SW 1271 (cell line): ENCODE measurements around the gene FAM131A.

Experiments
- DNase-seq, 2 experiments: peaks; one replicate each; lab custom pipeline; 2025; lab: John Stamatoyannopoulos, UW

FAM131A gene

GRCh38 chr3:184337399-184337714 is at the start of gene FAM131A:
TSS of gene FAM131A (plus strand) at chr3:184337600. CDS start at chr3:184337631, 31 bp downstream.
- DNase-seq, result no peak

GRCh38 chr3:184289426-184289938 is 47.9 kb upstream of the FAM131A start:
- peak in 1 of 2 experiments; percentile 49 for DNase-seq

- DNase-seq, result no peak
These were observed 47.1 kb upstream of the FAM131A start for GRCh38 chr3:184290331-184290730.

- DNase-seq, result no peak
These were observed 46.2 kb upstream of the FAM131A start for GRCh38 chr3:184291044-184291737.

GRCh38 chr3:184291738-184292445 is 45.5 kb upstream of the FAM131A start:
- DNase-seq, result no peak

GRCh38 chr3:184295771-184296170 is 41.6 kb upstream of the FAM131A start:
- DNase-seq, result no peak

GRCh38 chr3:184296616-184297015 is 40.8 kb upstream of the FAM131A start:
- DNase-seq, result no peak

- DNase-seq, result peak; percentile 90 to 94
These were observed 38.5 kb upstream of the FAM131A start, which contains the start of gene PSMD2 for GRCh38 chr3:184298759-184299487. TSS of gene PSMD2 (plus strand) at chr3:184299241. CDS start at chr3:184299267, 26 bp downstream.

- DNase-seq, result no peak
These were observed 37.7 kb upstream of the FAM131A start for GRCh38 chr3:184299488-184300377.

- peak in 1 of 2 experiments; percentile 46 for DNase-seq
These were observed 37.1 kb upstream of the FAM131A start for GRCh38 chr3:184300378-184300720.

GRCh38 chr3:184305577-184305976 is 31.8 kb upstream of the FAM131A start:
- peak in 1 of 2 experiments; percentile 41 for DNase-seq

- no peak for DNase-seq
These were observed 30.9 kb upstream of the FAM131A start for GRCh38 chr3:184306341-184306972.

GRCh38 chr3:184307915-184308314 is 29.5 kb upstream of the FAM131A start:
- DNase-seq, result no peak

- no peak for DNase-seq
These were observed 28.7 kb upstream of the FAM131A start for GRCh38 chr3:184308744-184309143.

- no peak for DNase-seq
These were observed 25.8 kb upstream of the FAM131A start for GRCh38 chr3:184311633-184312032.

- DNase-seq, result peak; percentile 49 to 89
These were observed 23.1 kb upstream of the FAM131A start, which contains the start of gene EIF4G1 for GRCh38 chr3:184314363-184314699. TSS of gene EIF4G1 (plus strand) at chr3:184314606. CDS start at chr3:184315797, 1,191 bp downstream.

GRCh38 chr3:184314700-184315542 is 22.5 kb upstream of the FAM131A start:
- peak in 1 of 2 experiments; percentile 17 for DNase-seq

- no peak for DNase-seq
These were observed 21.9 kb upstream of the FAM131A start for GRCh38 chr3:184315543-184315867.

- DNase-seq, result peak in 1 of 2 experiments; percentile 15
These were observed 21.3 kb upstream of the FAM131A start for GRCh38 chr3:184315871-184316661.
